ENCODE data around the gene R3HDM2.

R3HDM2 gene

GRCh38 chr12:57430931-57431566, at the start of gene R3HDM2:
Gene R3HDM2, minus strand, starts transcription at chr12:57431043. Its CDS starts 120,615 bp downstream, at chr12:57310428.
- DNase-seq (ENCODE audit: low read depth), result peak; percentile 98

- DNase-seq (ENCODE audit: low read depth), result peak; percentile 29
Measured at GRCh38 chr12:57479376-57480115, 48.7 kb upstream of the R3HDM2 start, which contains the start of gene ARHGAP9. Gene ARHGAP9, minus strand, starts transcription at chr12:57479866. Its CDS starts 460 bp downstream, at chr12:57479406.

GRCh38 chr12:57479043-57479375, 48.2 kb upstream of the R3HDM2 start:
- DNase-seq (ENCODE audit: low read depth), result no peak

GRCh38 chr12:57477710-57478681, 47.2 kb upstream of the R3HDM2 start:
- DNase-seq (ENCODE audit: low read depth), result peak; percentile 39

- no peak for DNase-seq (ENCODE audit: low read depth)
Measured at GRCh38 chr12:57476993-57477709, 46.3 kb upstream of the R3HDM2 start.

- no peak for DNase-seq (ENCODE audit: low read depth)
Measured at GRCh38 chr12:57476162-57476992, 45.5 kb upstream of the R3HDM2 start.

GRCh38 chr12:57475271-57476161, 44.7 kb upstream of the R3HDM2 start:
- peak; percentile 40 for DNase-seq (ENCODE audit: low read depth)

GRCh38 chr12:57474862-57475261, 44.0 kb upstream of the R3HDM2 start:
- no peak for DNase-seq (ENCODE audit: low read depth)

GRCh38 chr12:57474430-57474829, 43.6 kb upstream of the R3HDM2 start:
- DNase-seq (ENCODE audit: low read depth), result no peak

GRCh38 chr12:57473886-57474285, 43.0 kb upstream of the R3HDM2 start:
- no peak for DNase-seq (ENCODE audit: low read depth)

GRCh38 chr12:57473392-57473791, 42.5 kb upstream of the R3HDM2 start:
- no peak for DNase-seq (ENCODE audit: low read depth)

GRCh38 chr12:57472391-57472790, 41.5 kb upstream of the R3HDM2 start:
- no peak for DNase-seq (ENCODE audit: low read depth)

GRCh38 chr12:57471661-57472060, 40.8 kb upstream of the R3HDM2 start:
- no peak for DNase-seq (ENCODE audit: low read depth)

GRCh38 chr12:57470970-57471656, 40.3 kb upstream of the R3HDM2 start:
- no peak for DNase-seq (ENCODE audit: low read depth)

GRCh38 chr12:57470286-57470969, 39.6 kb upstream of the R3HDM2 start:
- no peak for DNase-seq (ENCODE audit: low read depth)

- no peak for DNase-seq (ENCODE audit: low read depth)
Measured at GRCh38 chr12:57469296-57470164, 38.7 kb upstream of the R3HDM2 start.

GRCh38 chr12:57467915-57468314, 37.1 kb upstream of the R3HDM2 start:
- DNase-seq (ENCODE audit: low read depth), result no peak
